ENCODE measurements around the gene PNLDC1. TPM values are rescaled to one million over a fixed set of nuclear protein-coding genes. Genes with fewer than 3 reads are reported as not detected.
"Not testable (repeated sequence)": the region's sequence is repeated elsewhere in the genome, so short reads cannot be mapped to it uniquely, and the experiment has no call there.

The PNLDC1 gene
- total and polyA plus RNA-seq, 5 donors from 2014 or later, result 0.21 TPM; not detected in 4

- H3K9me3 Mint-ChIP-seq, result peaks cover 0 to 9% (median 8%) of the 10 kb centered on the region in 7 donors
- peaks cover 2% of the 10 kb centered on the region for H3K36me3 Mint-ChIP-seq
- ATAC-seq (ENCODE audit: low read depth in 2 of 2) (no peak), DNase-seq (peak in 1 of 3 donors; percentile 22)
- Histone ChIP-seq H3K27me3 (ENCODE audit: control insufficient read depth, insufficient read depth, low read length) (peaks cover 14% of the 10 kb centered on the region), H3K36me3 (ENCODE audit: control insufficient read depth, insufficient read depth, low read length) (no peaks in the 10 kb centered on the region), H3K4me3 (ENCODE audit: low read depth, low read length) (no peak overlapping the region), H3K9me3 (ENCODE audit: control insufficient read depth in 2 of 2, low read length in 2 of 2) (peaks cover 4 to 5% of the 10 kb centered on the region in 2 experiments), H3K4me1 (ENCODE audit: control insufficient read depth, insufficient read depth, low read length, poor library complexity, severe bottlenecking) (peaks cover 3% of the 10 kb centered on the region), H3K27ac (ENCODE audit: insufficient read depth, low read length, poor library complexity, severe bottlenecking) (no peak overlapping the region)
- H3K27me3 Mint-ChIP-seq, result peaks cover 25% of the 10 kb centered on the region
- H3K4me3 Mint-ChIP-seq, result peak overlapping the region in 2 of 4 donors; percentile 28 to 34
- peaks cover 0 to 17% (median 0%) of the 10 kb centered on the region in 4 donors for H3K4me1 Mint-ChIP-seq
- H3K27ac Mint-ChIP-seq, result peak overlapping the region; percentile 16 to 32 (median 21)
Observed at GRCh38 chr6:159862103-159862502, 62.0 kb downstream of the PNLDC1 start.

GRCh38 chr6:159863341-159863740 lies 63.3 kb downstream of the PNLDC1 start:
- not testable (repeated sequence) for H3K36me3 Mint-ChIP-seq; H3K27ac ChIP-seq (ENCODE audit: insufficient read depth, low read length, poor library complexity, severe bottlenecking); ATAC-seq (ENCODE audit: low read depth in 2 of 2); H3K9me3 Mint-ChIP-seq; H3K4me3 ChIP-seq (ENCODE audit: low read depth, low read length); H3K9me3 ChIP-seq (ENCODE audit: control insufficient read depth in 2 of 2, low read length in 2 of 2); H3K4me1 ChIP-seq (ENCODE audit: control insufficient read depth, insufficient read depth, low read length, poor library complexity, severe bottlenecking); H3K36me3 ChIP-seq (ENCODE audit: control insufficient read depth, insufficient read depth, low read length); H3K4me3 Mint-ChIP-seq; H3K27me3 ChIP-seq (ENCODE audit: control insufficient read depth, insufficient read depth, low read length)
- Mint-ChIP-seq H3K4me1 (peaks cover 0 to 17% (median 0%) of the 10 kb centered on the region in 4 donors), H3K27me3 (peaks cover 13% of the 10 kb centered on the region), H3K27ac (peak overlapping the region in 1 of 3 donors; percentile 21)
- peak in 2 of 3 donors; percentile 30 to 54 for DNase-seq

GRCh38 chr6:159865226-159865920 lies 65.3 kb downstream of the PNLDC1 start:
- Histone ChIP-seq H3K27ac (ENCODE audit: insufficient read depth, low read length, poor library complexity, severe bottlenecking) (no peak overlapping the region), H3K4me3 (ENCODE audit: low read depth, low read length) (no peak overlapping the region), H3K9me3 (ENCODE audit: control insufficient read depth in 2 of 2, low read length in 2 of 2) (no peaks in the 10 kb centered on the region), H3K36me3 (ENCODE audit: control insufficient read depth, insufficient read depth, low read length) (no peaks in the 10 kb centered on the region), H3K27me3 (ENCODE audit: control insufficient read depth, insufficient read depth, low read length) (peaks cover 2% of the 10 kb centered on the region), H3K4me1 (ENCODE audit: control insufficient read depth, insufficient read depth, low read length, poor library complexity, severe bottlenecking) (peaks cover 3% of the 10 kb centered on the region)
- no peak for ATAC-seq (ENCODE audit: low read depth in 2 of 2)
- H3K4me3 Mint-ChIP-seq, result no peak overlapping the region
- no peak for DNase-seq
- no peak overlapping the region for H3K27ac Mint-ChIP-seq
- peaks cover 0 to 17% (median 0%) of the 10 kb centered on the region in 4 donors for H3K4me1 Mint-ChIP-seq
- peaks cover 5% of the 10 kb centered on the region for H3K27me3 Mint-ChIP-seq
- H3K36me3 Mint-ChIP-seq, result no peaks in the 10 kb centered on the region
- H3K9me3 Mint-ChIP-seq, result peaks cover 0 to 4% (median 2%) of the 10 kb centered on the region in 7 donors

GRCh38 chr6:159866286-159867247 lies 66.5 kb downstream of the PNLDC1 start:
- no peaks in the 10 kb centered on the region for H3K36me3 ChIP-seq (ENCODE audit: control insufficient read depth, insufficient read depth, low read length)
- Mint-ChIP-seq H3K4me3 (no peak overlapping the region), H3K9me3 (peaks cover 0 to 2% (median 2%) of the 10 kb centered on the region in 7 donors), H3K27ac (no peak overlapping the region), H3K36me3 (no peaks in the 10 kb centered on the region), H3K4me1 (peaks cover 0 to 17% (median 0%) of the 10 kb centered on the region in 4 donors), H3K27me3 (peaks cover 8% of the 10 kb centered on the region)
- H3K27me3 ChIP-seq (ENCODE audit: control insufficient read depth, insufficient read depth, low read length), result no peaks in the 10 kb centered on the region
- peaks cover 3% of the 10 kb centered on the region for H3K4me1 ChIP-seq (ENCODE audit: control insufficient read depth, insufficient read depth, low read length, poor library complexity, severe bottlenecking)
- no peak overlapping the region for H3K4me3 ChIP-seq (ENCODE audit: low read depth, low read length)
- ATAC-seq (ENCODE audit: low read depth in 2 of 2), result no peak
- no peak overlapping the region for H3K27ac ChIP-seq (ENCODE audit: insufficient read depth, low read length, poor library complexity, severe bottlenecking)
- no peaks in the 10 kb centered on the region for H3K9me3 ChIP-seq (ENCODE audit: control insufficient read depth in 2 of 2, low read length in 2 of 2)
- no peak for DNase-seq

Other genes starting within 250 kb of the PNLDC1 start
- 187 TPM for gene SOD2, start 107.0 kb upstream of the PNLDC1 start, total RNA-seq
- gene SOD2, start 107.0 kb upstream of the PNLDC1 start, polyA plus RNA-seq, result 100 to 1,000 TPM; 112 to 144 (median 136) TPM
- gene WTAP, start 72.8 kb upstream of the PNLDC1 start, total RNA-seq, result 177 TPM
- gene WTAP, start 72.8 kb upstream of the PNLDC1 start, polyA plus RNA-seq, result 100 to 1,000 TPM; 145 to 155 (median 150) TPM
- gene ACAT2, start 38.2 kb upstream of the PNLDC1 start, total RNA-seq, result 29.6 TPM
- gene ACAT2, start 38.2 kb upstream of the PNLDC1 start, polyA plus RNA-seq, result 10 to 100 TPM; 40.8 to 66.0 (median 50.2) TPM
- gene TCP1, start 10.7 kb upstream of the PNLDC1 start, total RNA-seq, result 205 TPM
- gene TCP1, start 10.7 kb upstream of the PNLDC1 start, polyA plus RNA-seq, result 100 to 1,000 TPM in 2 of 4 donors, 10 to 100 TPM in 2; 83.6 to 121 (median 99.9) TPM
- 21.7 TPM for gene MRPL18, start 9.8 kb upstream of the PNLDC1 start, total RNA-seq
- gene MRPL18, start 9.8 kb upstream of the PNLDC1 start, polyA plus RNA-seq, result 100 to 1,000 TPM in 2 of 4 donors, 10 to 100 TPM in 2; 86.9 to 122 (median 103) TPM
- not detected for gene MAS1, start 90.7 kb downstream of the PNLDC1 start, total RNA-seq
- gene MAS1, start 90.7 kb downstream of the PNLDC1 start, polyA plus RNA-seq, result not detected
- gene IGF2R, start 168.8 kb downstream of the PNLDC1 start, total RNA-seq, result 71.2 TPM
- 10 to 100 TPM in 2 of 4 donors, 1 to 10 TPM in 2; 8.8 to 13.4 (median 9.8) TPM for gene IGF2R, start 168.8 kb downstream of the PNLDC1 start, polyA plus RNA-seq